ENCODE data around the gene PAX9. TPM values are rescaled to one million over a fixed set of nuclear protein-coding genes. Genes with fewer than 3 reads are reported as not detected.
A peak's percentile ranks its signal among the peaks of the same experiment; 100 is the strongest.

The PAX9 gene
- total RNA-seq, 2 donors from 2014 or later = not detected

GRCh38 chr14:36658123-36659009 is 3.3 kb upstream of the PAX9 start:
- Histone ChIP-seq H3K27me3 (peaks cover 77 to 91% of the 10 kb centered on the region in 2 donors), H3K9me3 (no peaks in the 10 kb centered on the region), H3K4me1 (peaks cover 0 to 64% of the 10 kb centered on the region in 2 donors), H3K4me3 (no peak overlapping the region), H3K27ac (no peak overlapping the region), H3K36me3 (no peaks in the 10 kb centered on the region)
- no peak for DNase-seq (ENCODE audit: low spot score)
- TF ChIP-seq CTCF (IDR thresholded peaks at IDR 0.05) = no peak

GRCh38 chr14:36659010-36659821 is 2.4 kb upstream of the PAX9 start:
- Histone ChIP-seq H3K27me3 (peaks cover 78 to 93% of the 10 kb centered on the region in 2 donors), H3K27ac (no peak overlapping the region), H3K4me3 (no peak overlapping the region), H3K4me1 (peaks cover 0 to 72% of the 10 kb centered on the region in 2 donors), H3K9me3 (no peaks in the 10 kb centered on the region), H3K36me3 (no peaks in the 10 kb centered on the region)
- TF ChIP-seq CTCF (IDR thresholded peaks at IDR 0.05) = no peak
- DNase-seq (ENCODE audit: low spot score) = no peak

- no peaks in the 10 kb centered on the region for H3K36me3 ChIP-seq
- peaks cover 0 to 72% of the 10 kb centered on the region in 2 donors for H3K4me1 ChIP-seq
- peaks cover 73 to 93% of the 10 kb centered on the region in 2 donors for H3K27me3 ChIP-seq
- no peak overlapping the region for H3K4me3 ChIP-seq
- no peak for DNase-seq (ENCODE audit: low spot score)
- H3K27ac ChIP-seq = no peak overlapping the region
- TF ChIP-seq CTCF (IDR thresholded peaks at IDR 0.05) = no peak
- H3K9me3 ChIP-seq = no peaks in the 10 kb centered on the region
Measured at GRCh38 chr14:36659822-36660735, 1.6 kb upstream of the PAX9 start.

GRCh38 chr14:36660736-36661505 is 739 bp upstream of the PAX9 start:
- Histone ChIP-seq H3K4me3 (peak overlapping the region in 1 of 2 donors; percentile 39), H3K4me1 (peaks cover 0 to 68% of the 10 kb centered on the region in 2 donors), H3K27me3 (peaks cover 75 to 90% of the 10 kb centered on the region in 2 donors), H3K27ac (no peak overlapping the region), H3K36me3 (no peaks in the 10 kb centered on the region), H3K9me3 (no peaks in the 10 kb centered on the region)
- no peak for DNase-seq (ENCODE audit: low spot score)
- no peak for TF ChIP-seq CTCF (IDR thresholded peaks at IDR 0.05)

- no peak for DNase-seq (ENCODE audit: low spot score)
- peak overlapping the region in 1 of 2 donors; percentile 39 for H3K4me3 ChIP-seq
- peaks cover 76 to 90% of the 10 kb centered on the region in 2 donors for H3K27me3 ChIP-seq
- H3K36me3 ChIP-seq = no peaks in the 10 kb centered on the region
- H3K27ac ChIP-seq = no peak overlapping the region
- no peaks in the 10 kb centered on the region for H3K9me3 ChIP-seq
- no peak for TF ChIP-seq CTCF (IDR thresholded peaks at IDR 0.05)
- H3K4me1 ChIP-seq = peaks cover 0 to 67% of the 10 kb centered on the region in 2 donors
Measured at GRCh38 chr14:36662258-36662542, 540 bp downstream of the PAX9 start.
